K562 (cell line): Measurements from ENCODE around the gene SLC45A3. TPM values are rescaled to one million over a fixed set of nuclear protein-coding genes. Genes with fewer than 3 reads are reported as not detected.

Experiments used
- ESRRB ChIP-seq: fragments of 250-450 bp; sonication (Bioruptor Pico); IDR thresholded peaks from 2 replicates; pipeline ENCODE4 v1.5.0; 2020; ENCODE audit warnings: mild to moderate bottlenecking, moderate library complexity, borderline replicate concordance
- KLF10 ChIP-seq: fragments of 250-450 bp; sonication (Bioruptor Pico); IDR thresholded peaks from 2 replicates; pipeline ENCODE4 v1.6.1; 2021; ENCODE audit warnings: matching md5 sums
- MCM5 ChIP-seq: fragments of 450-650 bp; IDR thresholded peaks from 2 replicates; pipeline ENCODE4 v1.6.1; 2016; ENCODE audit warnings: low read depth
- MEF2D ChIP-seq: conservative IDR thresholded peaks from 2 replicates; pipeline ENCODE4 v1.6.1; 2016; ENCODE audit warnings: low read depth, missing genetic modification characterization, missing compliant biosample characterization
- MLX ChIP-seq, 2 experiments: fragments of 450-650 bp in 1 of 2; sonication (generic) in 1 of 2; formaldehyde crosslinking; conservative IDR thresholded peaks; 2 replicates each; pipeline versions ENCODE4 v1.4.0 to v1.8.1; 2020 to 2022; ENCODE audit warnings: mild to moderate bottlenecking in 1 of 2, missing genetic modification reagents in 1 of 2
- MTA2 ChIP-seq: fragments of 450-650 bp; IDR thresholded peaks from 2 replicates; pipeline ENCODE4 v1.6.1; 2016; ENCODE audit warnings: low read depth
- SIN3A ChIP-seq, 2 experiments: fragments of 150-350 bp in 1 of 2; IDR thresholded peaks; 2 replicates each; pipeline ENCODE4 v1.6.1; 2011 to 2016; ENCODE audit warnings: borderline replicate concordance in 2 of 2, low read depth in 2 of 2, low read length in 2 of 2, mild to moderate bottlenecking in 2 of 2, moderate library complexity in 2 of 2; ENCODE audit not compliant: control insufficient read depth in 1 of 2
- SMARCA5 ChIP-seq: fragments of 450-650 bp; IDR thresholded peaks from 2 replicates; pipeline ENCODE4 v1.6.1; 2016
- U2AF2 ChIP-seq: fragments of 200-400 bp; formaldehyde crosslinking; optimal IDR thresholded peaks from 2 replicates; pipeline ENCODE3; 2017; ENCODE audit warnings: low read depth, mild to moderate bottlenecking, low read length
- ZNF277 ChIP-seq: fragments of 250-450 bp; sonication (Bioruptor Pico); IDR thresholded peaks from 2 replicates; pipeline ENCODE4 v1.8.0; 2022; ENCODE audit warnings: inconsistent platforms, mild to moderate bottlenecking, moderate library complexity, borderline replicate concordance
- ZNF280A ChIP-seq: fragments of 450-650 bp; IDR thresholded peaks from 2 replicates; pipeline ENCODE4 v1.6.1; 2018; ENCODE audit warnings: mild to moderate bottlenecking, low read depth; ENCODE audit not compliant: partially characterized antibody
- polyA plus RNA-seq, 8 experiments: library from polyadenylated mRNA; depleted of rRNA in 4 of 8; stranded (reverse) in 5 of 8; unstranded in 3 of 8; fragments of >200 nt; fragmentation: Nextera tagmentation in 2 of 8; fragmentation: Illumina TruSeq in 1 of 8; extraction: Ambion mirVana in 2 of 8; extraction: Trizol in 1 of 8; gene quantifications; 2 replicates each; pipeline versions ENCODE4 v1.2.1 to v1.2.3, GENCODE V29; 2011 to 2014; ENCODE audit warnings: inconsistent platforms in 1 of 8, missing spikeins in 1 of 8
- total RNA-seq, 7 experiments: library from RNA; depleted of rRNA in 6 of 7; stranded (reverse); fragments of >200 nt in 6 of 7; fragmentation: Illumina TruSeq in 2 of 7; extraction: Trizol in 2 of 7; gene quantifications; 2 replicates each; pipeline versions ENCODE4 v1.2.1 to v1.2.3, GENCODE V29; 2011 to 2021; ENCODE audit warnings: low replicate concordance in 1 of 7
- TF ChIP-seq, protein P1 (sequence below): fragments of 150-350 bp; conservative IDR thresholded peaks from 2 replicates; pipeline ENCODE4 v1.6.1; 2014; ENCODE audit warnings: low read length
- TF ChIP-seq, protein P2 (sequence below): fragments of 450-650 bp; IDR thresholded peaks from 2 replicates; pipeline ENCODE4 v1.6.1; 2016; ENCODE audit warnings: missing biosample characterization, missing genetic modification characterization
- TF ChIP-seq, protein P3 (sequence below): fragments of 450-650 bp; formaldehyde crosslinking; IDR thresholded peaks from 2 replicates; pipeline ENCODE4 v1.4.0; 2022; ENCODE audit warnings: missing genetic modification characterization

The SLC45A3 gene
- total and polyA plus RNA-seq, 9 of the 15 experiments (the other 6 are each of a cell fraction or from before 2014, with no cell fraction given), result 0.06 to 3.3 (median 1.3) TPM

- TF ChIP-seq, protein P1, sequence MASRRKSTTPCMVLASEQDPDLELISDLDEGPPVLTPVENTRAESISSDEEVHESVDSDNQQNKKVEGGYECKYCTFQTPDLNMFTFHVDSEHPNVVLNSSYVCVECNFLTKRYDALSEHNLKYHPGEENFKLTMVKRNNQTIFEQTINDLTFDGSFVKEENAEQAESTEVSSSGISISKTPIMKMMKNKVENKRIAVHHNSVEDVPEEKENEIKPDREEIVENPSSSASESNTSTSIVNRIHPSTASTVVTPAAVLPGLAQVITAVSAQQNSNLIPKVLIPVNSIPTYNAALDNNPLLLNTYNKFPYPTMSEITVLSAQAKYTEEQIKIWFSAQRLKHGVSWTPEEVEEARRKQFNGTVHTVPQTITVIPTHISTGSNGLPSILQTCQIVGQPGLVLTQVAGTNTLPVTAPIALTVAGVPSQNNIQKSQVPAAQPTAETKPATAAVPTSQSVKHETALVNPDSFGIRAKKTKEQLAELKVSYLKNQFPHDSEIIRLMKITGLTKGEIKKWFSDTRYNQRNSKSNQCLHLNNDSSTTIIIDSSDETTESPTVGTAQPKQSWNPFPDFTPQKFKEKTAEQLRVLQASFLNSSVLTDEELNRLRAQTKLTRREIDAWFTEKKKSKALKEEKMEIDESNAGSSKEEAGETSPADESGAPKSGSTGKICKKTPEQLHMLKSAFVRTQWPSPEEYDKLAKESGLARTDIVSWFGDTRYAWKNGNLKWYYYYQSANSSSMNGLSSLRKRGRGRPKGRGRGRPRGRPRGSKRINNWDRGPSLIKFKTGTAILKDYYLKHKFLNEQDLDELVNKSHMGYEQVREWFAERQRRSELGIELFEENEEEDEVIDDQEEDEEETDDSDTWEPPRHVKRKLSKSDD, result no peak
- TF ChIP-seq U2AF2, result no peak
- peak; percentile 69; the same call in 1 of the 2 replicates for TF ChIP-seq SMARCA5
- TF ChIP-seq MEF2D (tag), result peak; percentile 88
- TF ChIP-seq MTA2, result peak; percentile 97
- TF ChIP-seq ESRRB (CRISPR knock-in tag), result no peak
- TF ChIP-seq, protein P2, sequence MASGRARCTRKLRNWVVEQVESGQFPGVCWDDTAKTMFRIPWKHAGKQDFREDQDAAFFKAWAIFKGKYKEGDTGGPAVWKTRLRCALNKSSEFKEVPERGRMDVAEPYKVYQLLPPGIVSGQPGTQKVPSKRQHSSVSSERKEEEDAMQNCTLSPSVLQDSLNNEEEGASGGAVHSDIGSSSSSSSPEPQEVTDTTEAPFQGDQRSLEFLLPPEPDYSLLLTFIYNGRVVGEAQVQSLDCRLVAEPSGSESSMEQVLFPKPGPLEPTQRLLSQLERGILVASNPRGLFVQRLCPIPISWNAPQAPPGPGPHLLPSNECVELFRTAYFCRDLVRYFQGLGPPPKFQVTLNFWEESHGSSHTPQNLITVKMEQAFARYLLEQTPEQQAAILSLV (tag), result no peak
- no peak for TF ChIP-seq MCM5
- TF ChIP-seq, protein P3, sequence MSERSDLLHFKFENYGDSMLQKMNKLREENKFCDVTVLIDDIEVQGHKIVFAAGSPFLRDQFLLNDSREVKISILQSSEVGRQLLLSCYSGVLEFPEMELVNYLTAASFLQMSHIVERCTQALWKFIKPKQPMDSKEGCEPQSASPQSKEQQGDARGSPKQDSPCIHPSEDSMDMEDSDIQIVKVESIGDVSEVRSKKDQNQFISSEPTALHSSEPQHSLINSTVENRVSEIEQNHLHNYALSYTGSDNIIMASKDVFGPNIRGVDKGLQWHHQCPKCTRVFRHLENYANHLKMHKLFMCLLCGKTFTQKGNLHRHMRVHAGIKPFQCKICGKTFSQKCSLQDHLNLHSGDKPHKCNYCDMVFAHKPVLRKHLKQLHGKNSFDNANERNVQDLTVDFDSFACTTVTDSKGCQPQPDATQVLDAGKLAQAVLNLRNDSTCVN (CRISPR knock-in tag), result no peak
- TF ChIP-seq ZNF280A, result no peak
- peak; percentile 60 to 99 for TF ChIP-seq SIN3A (IDR thresholded peaks at IDR 0.05; ENCODE audit: borderline replicate concordance in 2 of 2, control insufficient read depth in 1 of 2, low read depth in 2 of 2, low read length in 2 of 2)
- no peak for TF ChIP-seq MLX (CRISPR knock-in tag; conservative IDR thresholded peaks at IDR 0.05)
- no peak for TF ChIP-seq ZNF277 (CRISPR knock-in tag)
- TF ChIP-seq KLF10 (CRISPR knock-in tag), result no peak
Observed at GRCh38 chr1:205678286-205679111, 1.8 kb downstream of the SLC45A3 start (continued).
